Neuronal stem cell (in vitro differentiated cells): Measurements from ENCODE around the gene IRGC.

Experiments used
- DNase-seq: peaks from one replicate; pipeline ENCODE4 v3.0.0-alpha.2; 2013; ENCODE audit warnings: low spot score
- H2AFZ ChIP-seq: one replicate; pipeline ENCODE4 v1.6.1; 2013; ENCODE audit warnings: mild to moderate bottlenecking, low read length, inconsistent platforms
- H2AK5ac ChIP-seq: 2 replicates; pipeline ENCODE4 v1.6.1; 2013; ENCODE audit warnings: low read depth, mild to moderate bottlenecking, inconsistent platforms, low read length, moderate library complexity, mixed read lengths
- H2BK120ac ChIP-seq: 2 replicates; pipeline ENCODE4 v1.6.1; 2013; ENCODE audit warnings: low read depth, mild to moderate bottlenecking, inconsistent platforms, low read length, moderate library complexity, mixed read lengths
- H2BK12ac ChIP-seq: one replicate; pipeline ENCODE4 v1.6.1; 2013; ENCODE audit warnings: low read length, inconsistent platforms
- H2BK15ac ChIP-seq: 2 replicates; pipeline ENCODE4 v1.6.1; 2013; ENCODE audit warnings: mild to moderate bottlenecking, low read length, inconsistent platforms, mixed read lengths
- H2BK5ac ChIP-seq: one replicate; pipeline ENCODE4 v1.6.1; 2013; ENCODE audit warnings: inconsistent platforms, mild to moderate bottlenecking, low read length, moderate library complexity
- H3K14ac ChIP-seq: one replicate; pipeline ENCODE4 v1.6.1; 2013; ENCODE audit warnings: low read length, inconsistent platforms
- H3K18ac ChIP-seq: 2 replicates; pipeline ENCODE4 v1.6.1; 2013; ENCODE audit warnings: low read length, inconsistent platforms
- H3K23ac ChIP-seq: 2 replicates; pipeline ENCODE4 v1.6.1; 2013; ENCODE audit warnings: low read depth, mild to moderate bottlenecking, mixed read lengths, low read length, inconsistent platforms; ENCODE audit not compliant: poor library complexity
- H3K27ac ChIP-seq: replicated peaks from 3 replicates; pipeline ENCODE4 v1.5.1; 2013; ENCODE audit warnings: low read length, inconsistent platforms
- H3K27me3 ChIP-seq, 3 experiments: 2 replicates each; pipeline ENCODE4 v1.6.1; 2013; ENCODE audit warnings: low read length in 3 of 3, mild to moderate bottlenecking in 2 of 3, inconsistent platforms in 1 of 3, low read depth in 1 of 3, mixed read lengths in 1 of 3, moderate library complexity in 1 of 3; ENCODE audit not compliant: control insufficient read depth in 3 of 3, insufficient read depth in 3 of 3
- H3K36me3 ChIP-seq, 2 donors: replicated peaks in 1 of 2; 2 replicates each; pipeline ENCODE4 v1.6.1; 2013; ENCODE audit warnings: low read length in 2 of 2; ENCODE audit not compliant: control insufficient read depth in 2 of 2, insufficient read depth in 2 of 2
- H3K4ac ChIP-seq: 2 replicates; pipeline ENCODE4 v1.6.1; 2013; ENCODE audit warnings: inconsistent platforms, mild to moderate bottlenecking, low read length, moderate library complexity
- H3K4me1 ChIP-seq, 2 donors: 1 replicate in 1 of 2; 2 replicates in 1 of 2; pipeline ENCODE4 v1.6.1; 2013; ENCODE audit warnings: low read length in 2 of 2, low read depth in 1 of 2; ENCODE audit not compliant: control insufficient read depth in 2 of 2, insufficient read depth in 1 of 2
- H3K4me2 ChIP-seq: one replicate; pipeline ENCODE4 v1.6.1; 2013; ENCODE audit warnings: mild to moderate bottlenecking, low read length, inconsistent platforms; ENCODE audit not compliant: insufficient read depth, poor library complexity, severe bottlenecking
- H3K4me3 ChIP-seq, 2 donors: 2 replicates each; pipeline ENCODE4 v1.5.1; 2013; ENCODE audit warnings: low read length in 2 of 2, mild to moderate bottlenecking in 2 of 2, inconsistent platforms in 1 of 2, moderate library complexity in 1 of 2
- H3K79me1 ChIP-seq: one replicate; pipeline ENCODE4 v1.6.1; 2013; ENCODE audit warnings: low read depth, mild to moderate bottlenecking, inconsistent platforms, low read length, moderate library complexity
- H3K9ac ChIP-seq: one replicate; pipeline ENCODE4 v1.6.1; 2013; ENCODE audit warnings: mild to moderate bottlenecking, low read depth, low read length, inconsistent platforms; ENCODE audit not compliant: poor library complexity
- H3K9me3 ChIP-seq, 2 donors: replicated peaks in 1 of 2; 2 replicates each; pipeline versions ENCODE3 to v1.6.1; 2013; ENCODE audit warnings: low read length in 2 of 2, mild to moderate bottlenecking in 2 of 2, inconsistent platforms in 1 of 2, low read depth in 1 of 2, mixed read lengths in 1 of 2, moderate library complexity in 1 of 2; ENCODE audit not compliant: control insufficient read depth in 2 of 2, insufficient read depth in 1 of 2
- H4K8ac ChIP-seq: one replicate; pipeline ENCODE4 v1.6.1; 2013; ENCODE audit warnings: low read depth, mild to moderate bottlenecking, inconsistent platforms, low read length, moderate library complexity
- H4K91ac ChIP-seq: one replicate; pipeline ENCODE4 v1.6.1; 2013; ENCODE audit warnings: low read length, low read depth, mild to moderate bottlenecking, inconsistent platforms; ENCODE audit not compliant: poor library complexity
- WGBS, 2 donors: extraction: QIAGEN DNeasy Blood & Tissue Kit; methylation state at CpG; one replicate each; pipeline ENCODE4 v1.1.7; 2013; ENCODE audit warnings: missing lambda C conversion rate in 2 of 2, mixed read lengths in 1 of 2; ENCODE audit not compliant: insufficient read length in 2 of 2, insufficient replicate concordance in 1 of 2; ENCODE audit errors: extremely low coverage in 2 of 2; 5-methylcytosine and 5-hydroxymethylcytosine counted together

IRGC gene

GRCh38 chr19:43748685-43749084, 32.8 kb downstream of the IRGC start:
- H3K23ac ChIP-seq, result no peak overlapping the region
- H4K8ac ChIP-seq, result no peak overlapping the region
- H3K14ac ChIP-seq, result no peak overlapping the region
- no peak overlapping the region for H2BK12ac ChIP-seq
- H3K9me3 ChIP-seq, result no peaks in the 10 kb centered on the region
- H2BK15ac ChIP-seq, result no peak overlapping the region
- peaks cover 42 to 83% of the 10 kb centered on the region in 2 donors for H3K36me3 ChIP-seq
- no peak overlapping the region for H3K4ac ChIP-seq
- H3K18ac ChIP-seq, result no peak overlapping the region
- DNase-seq, result no peak
- H2BK120ac ChIP-seq, result no peak overlapping the region
- H3K4me3 ChIP-seq, result no peak overlapping the region
- no peak overlapping the region for H4K91ac ChIP-seq
- H3K79me1 ChIP-seq, result peaks cover 3% of the 10 kb centered on the region
- no CpG with 5 or more reads among the region's 4 CpGs for WGBS, 2 donors
- H2AK5ac ChIP-seq, result no peak overlapping the region
- no peaks in the 10 kb centered on the region for H3K27me3 ChIP-seq
- H3K4me1 ChIP-seq, result no peaks in the 10 kb centered on the region
- H2AFZ ChIP-seq, result no peak overlapping the region
- no peak overlapping the region for H3K9ac ChIP-seq
- H3K27ac ChIP-seq, result no peak overlapping the region
- no peak overlapping the region for H2BK5ac ChIP-seq
- H3K4me2 ChIP-seq, result no peak overlapping the region

GRCh38 chr19:43749152-43749551, 33.3 kb downstream of the IRGC start:
- Histone ChIP-seq H3K27me3 (no peaks in the 10 kb centered on the region), H2AK5ac (no peak overlapping the region), H3K4me3 (no peak overlapping the region), H3K18ac (no peak overlapping the region), H3K36me3 (peaks cover 38 to 78% of the 10 kb centered on the region in 2 donors), H3K9ac (no peak overlapping the region), H3K14ac (no peak overlapping the region), H3K4me1 (no peaks in the 10 kb centered on the region), H3K23ac (no peak overlapping the region), H2BK5ac (no peak overlapping the region), H3K4me2 (no peak overlapping the region), H4K91ac (no peak overlapping the region), H4K8ac (no peak overlapping the region), H3K27ac (no peak overlapping the region), H2BK120ac (no peak overlapping the region), H3K79me1 (peaks cover 3% of the 10 kb centered on the region), H3K9me3 (no peaks in the 10 kb centered on the region), H3K4ac (no peak overlapping the region), H2AFZ (no peak overlapping the region), H2BK12ac (no peak overlapping the region), H2BK15ac (no peak overlapping the region)
- no peak for DNase-seq
- no CpG with 5 or more reads among the region's 7 CpGs for WGBS, 2 donors

GRCh38 chr19:43749898-43750297, 34.0 kb downstream of the IRGC start:
- Histone ChIP-seq H3K9ac (no peak overlapping the region), H2AFZ (no peak overlapping the region), H3K27ac (no peak overlapping the region), H3K23ac (no peak overlapping the region), H3K27me3 (no peaks in the 10 kb centered on the region), H3K4ac (no peak overlapping the region), H3K4me1 (no peaks in the 10 kb centered on the region), H3K18ac (no peak overlapping the region), H3K79me1 (peaks cover 3% of the 10 kb centered on the region), H3K4me3 (no peak overlapping the region), H2AK5ac (no peak overlapping the region), H4K91ac (no peak overlapping the region), H2BK120ac (no peak overlapping the region), H3K4me2 (no peak overlapping the region), H2BK5ac (no peak overlapping the region), H3K14ac (no peak overlapping the region), H3K36me3 (peaks cover 34 to 71% of the 10 kb centered on the region in 2 donors), H2BK12ac (no peak overlapping the region), H2BK15ac (no peak overlapping the region), H4K8ac (no peak overlapping the region), H3K9me3 (no peaks in the 10 kb centered on the region)
- no CpG with 5 or more reads among the region's 1 CpG for WGBS, 2 donors
- no peak for DNase-seq

GRCh38 chr19:43751466-43752220, 35.8 kb downstream of the IRGC start:
- no peak overlapping the region for H3K4me2 ChIP-seq
- H2BK5ac ChIP-seq, result no peak overlapping the region
- no peaks in the 10 kb centered on the region for H3K27me3 ChIP-seq
- no peak overlapping the region for H2AK5ac ChIP-seq
- no peak overlapping the region for H2BK12ac ChIP-seq
- H3K9me3 ChIP-seq, result no peaks in the 10 kb centered on the region
- WGBS, 2 donors, result no CpG with 5 or more reads among the region's 4 CpGs
- H2AFZ ChIP-seq, result no peak overlapping the region
- DNase-seq, result no peak
- H4K91ac ChIP-seq, result peak overlapping the region; percentile 56
- H4K8ac ChIP-seq, result no peak overlapping the region
- H2BK120ac ChIP-seq, result no peak overlapping the region
- H3K4me3 ChIP-seq, result no peak overlapping the region
- H3K36me3 ChIP-seq, result peaks cover 31 to 66% of the 10 kb centered on the region in 2 donors
- H3K23ac ChIP-seq, result no peak overlapping the region
- no peak overlapping the region for H3K14ac ChIP-seq
- no peaks in the 10 kb centered on the region for H3K4me1 ChIP-seq
- no peak overlapping the region for H3K27ac ChIP-seq
- no peak overlapping the region for H2BK15ac ChIP-seq
- H3K18ac ChIP-seq, result no peak overlapping the region
- H3K79me1 ChIP-seq, result peaks cover 3% of the 10 kb centered on the region
- no peak overlapping the region for H3K4ac ChIP-seq
- H3K9ac ChIP-seq, result no peak overlapping the region
